Bone marrow (tissue), 2 donors: ENCODE results near the gene MRPL4.
"Not testable (repeated sequence)": the region's sequence is repeated elsewhere in the genome, so short reads cannot be mapped to it uniquely, and the experiment has no call there.

Experiments
- DNase-seq, 2 donors: peaks; one replicate each; lab custom pipeline; 2025; lab: John Stamatoyannopoulos, UW

MRPL4 gene

DNA sequence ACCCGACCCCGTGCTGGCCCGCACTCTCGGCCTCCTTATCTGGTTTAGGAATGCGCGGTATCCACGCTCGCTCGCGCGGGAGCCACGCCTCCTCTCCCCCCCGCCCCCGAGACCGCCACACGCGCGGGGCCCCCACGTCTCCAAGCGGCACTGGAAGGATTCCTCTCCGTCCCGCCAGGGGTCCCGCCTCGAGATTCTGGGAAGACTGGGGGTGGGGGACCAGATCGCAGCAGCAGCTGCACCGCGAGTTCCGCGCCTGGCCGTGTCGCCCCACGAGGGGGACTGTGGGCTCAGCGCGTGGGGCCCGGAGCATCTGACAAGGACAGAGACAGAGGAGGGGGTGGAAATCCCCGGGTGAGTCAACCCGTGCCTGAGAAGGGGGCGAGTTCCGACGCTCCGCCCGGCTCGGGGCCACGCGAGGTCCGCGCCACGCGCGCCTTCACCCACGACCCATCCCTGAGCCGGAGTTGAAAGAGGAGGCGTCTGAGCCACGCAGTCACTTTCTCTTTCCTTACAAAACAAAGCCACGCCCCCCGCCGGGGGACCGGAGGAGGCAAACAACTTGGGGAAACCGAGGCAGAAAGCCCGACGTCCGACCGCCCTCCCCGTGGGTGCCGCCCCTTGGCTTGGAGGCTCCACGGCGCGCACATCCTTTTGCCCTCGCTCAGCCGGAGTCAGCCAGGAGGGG lies 21.7 kb upstream of the MRPL4 start:
- no peak for DNase-seq

DNA sequence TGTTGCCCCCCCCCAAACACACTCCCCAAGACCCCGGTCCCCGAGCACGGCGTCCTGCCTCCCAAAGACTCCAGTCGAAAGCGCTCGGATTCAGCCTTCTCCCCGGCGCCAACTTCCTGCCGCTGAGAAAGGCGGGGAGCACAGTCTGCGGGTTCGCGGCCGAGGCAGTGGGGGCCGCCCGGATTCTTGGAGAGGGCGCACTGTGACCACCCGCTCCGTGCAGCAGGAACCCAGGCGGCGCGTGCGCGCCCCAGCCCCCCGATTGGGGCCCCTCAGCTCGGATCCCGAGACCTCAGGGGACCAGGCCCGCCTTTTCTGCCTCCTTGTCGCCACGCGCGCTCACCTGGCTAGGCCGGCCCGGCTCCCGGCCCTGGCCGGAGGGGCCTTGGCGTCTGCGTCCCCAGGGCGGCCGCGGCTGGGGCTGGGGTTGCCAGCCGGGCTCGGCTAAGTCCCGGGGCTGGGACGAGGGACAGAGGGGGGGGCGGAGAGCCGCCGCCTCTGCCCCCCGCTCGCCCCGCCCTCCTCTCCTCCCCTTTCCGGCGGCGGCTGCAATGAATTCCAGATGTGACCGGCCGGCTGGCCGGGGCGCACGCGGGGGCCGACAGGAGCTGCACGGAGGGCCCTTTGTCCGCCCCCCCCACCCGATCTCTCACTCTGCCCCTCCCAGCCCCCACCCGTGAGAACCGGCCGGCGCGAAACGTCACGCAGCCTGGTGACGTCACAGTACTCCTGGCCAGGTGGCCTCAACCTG lies 21.0 kb upstream of the MRPL4 start, which contains the start of gene S1PR2:
Gene S1PR2, minus strand, starts transcription at position 471 of the 751 bp plus-strand sequence. CDS start 6,426 bp downstream, outside the sequence.
- DNase-seq, result peak in 1 of 2 donors; percentile 40

DNA sequence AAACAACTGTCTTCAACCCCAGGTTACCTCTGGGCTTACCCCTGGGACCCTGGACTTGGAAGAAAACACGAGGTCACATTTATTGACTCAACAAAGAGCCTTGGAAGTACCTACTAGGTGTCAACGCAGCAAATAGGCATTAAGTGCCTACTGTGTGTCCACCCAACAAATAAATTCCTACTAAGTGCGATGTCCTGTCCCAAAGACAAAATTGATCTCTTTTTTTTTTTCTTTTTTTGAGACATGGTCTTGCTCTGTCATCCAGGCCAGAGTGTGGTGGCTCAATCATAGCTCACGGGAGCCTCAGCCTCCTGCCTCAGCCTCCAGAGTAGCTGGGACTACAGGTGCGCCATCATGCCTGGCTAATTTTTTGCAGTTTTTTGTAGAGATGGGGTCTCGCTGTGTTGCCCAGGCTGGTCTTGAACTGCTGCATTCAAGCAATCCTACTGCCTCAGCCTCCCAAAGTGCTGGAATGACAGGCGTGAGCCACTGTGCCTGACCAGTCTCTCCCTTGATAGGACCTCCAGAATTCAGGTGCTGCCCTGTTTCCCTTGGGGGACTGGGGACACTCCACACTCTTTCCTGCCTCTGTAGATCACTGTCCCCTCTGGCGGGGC lies 20.3 kb upstream of the MRPL4 start:
- no peak for DNase-seq

DNA sequence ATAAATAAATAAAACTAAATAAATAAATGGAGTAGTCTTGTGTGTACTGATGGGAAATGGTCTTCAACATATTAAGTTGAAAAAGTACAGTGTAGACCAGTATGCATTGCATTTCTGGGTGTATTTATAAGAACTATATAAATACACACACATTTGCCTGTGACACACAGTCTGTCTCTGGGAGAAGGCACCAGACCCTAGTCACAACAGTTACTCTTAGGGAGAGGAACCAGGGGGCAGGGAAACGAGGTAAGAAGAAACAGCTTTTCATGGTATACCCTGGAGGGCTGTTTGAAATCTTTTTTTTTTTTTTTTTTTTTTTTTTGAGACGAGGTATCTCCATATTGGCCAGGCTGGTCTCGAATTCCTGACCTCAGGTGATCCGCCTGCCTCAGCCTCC lies 18.1 kb upstream of the MRPL4 start:
- no peak for DNase-seq

DNA sequence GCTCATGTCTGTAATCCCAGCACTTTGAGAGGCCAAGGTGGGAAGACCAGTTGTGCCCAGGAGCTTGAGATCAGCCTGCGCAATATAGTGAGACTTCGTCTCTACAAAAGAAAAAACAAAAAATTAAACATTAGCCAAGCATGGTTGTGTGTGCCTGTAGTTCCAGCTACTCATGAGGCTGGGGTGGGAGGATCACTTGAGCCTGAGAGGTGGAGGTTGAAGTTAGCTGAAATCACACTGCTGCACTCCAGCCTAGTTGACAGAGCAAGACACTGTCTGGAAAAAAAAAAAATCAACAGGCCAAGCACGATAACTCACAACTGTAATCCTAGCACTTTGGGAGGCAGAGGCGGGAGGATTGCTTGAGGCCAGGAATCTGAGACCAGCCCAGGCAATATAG lies 17.0 kb upstream of the MRPL4 start:
- no peak for DNase-seq

DNA sequence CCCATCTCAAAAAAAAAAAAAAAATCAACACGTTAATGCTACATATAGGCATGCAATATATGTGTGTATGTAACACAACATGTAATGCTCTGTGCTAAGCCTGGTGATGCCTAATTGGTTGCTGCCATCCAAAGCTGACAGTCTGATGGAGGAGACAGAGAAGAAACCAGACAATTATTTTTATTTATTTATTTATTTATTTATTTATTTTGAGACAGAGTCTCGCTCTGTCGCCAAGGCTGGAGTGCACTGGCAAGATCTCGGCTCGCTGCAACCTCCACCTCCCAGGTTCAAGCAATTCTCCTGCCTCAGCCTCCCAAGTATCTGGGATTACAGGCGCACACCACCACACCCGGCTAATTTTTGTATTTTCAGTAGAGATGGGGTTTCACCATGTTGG lies 16.6 kb upstream of the MRPL4 start:
- DNase-seq, result not testable (repeated sequence)

DNA sequence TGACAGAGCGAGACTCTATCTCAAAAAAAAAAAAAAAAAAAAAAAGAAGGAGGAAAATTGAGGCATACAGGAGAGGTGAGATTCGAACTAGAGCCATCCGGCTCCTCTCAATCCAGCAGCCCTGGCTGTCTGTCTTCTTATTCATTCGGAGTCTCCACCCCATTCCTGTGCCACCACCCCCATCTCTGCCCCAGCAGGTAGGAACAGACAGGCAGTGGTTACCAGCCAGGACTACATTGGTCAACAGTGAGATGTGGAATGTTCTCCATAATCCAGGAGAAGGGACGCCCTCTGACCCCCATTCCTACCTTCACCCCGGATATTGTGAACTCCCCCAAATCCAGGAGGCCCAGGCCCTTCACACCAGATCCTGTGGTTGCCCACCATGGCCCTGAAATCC lies 14.3 kb upstream of the MRPL4 start:
- DNase-seq, result no peak

DNA sequence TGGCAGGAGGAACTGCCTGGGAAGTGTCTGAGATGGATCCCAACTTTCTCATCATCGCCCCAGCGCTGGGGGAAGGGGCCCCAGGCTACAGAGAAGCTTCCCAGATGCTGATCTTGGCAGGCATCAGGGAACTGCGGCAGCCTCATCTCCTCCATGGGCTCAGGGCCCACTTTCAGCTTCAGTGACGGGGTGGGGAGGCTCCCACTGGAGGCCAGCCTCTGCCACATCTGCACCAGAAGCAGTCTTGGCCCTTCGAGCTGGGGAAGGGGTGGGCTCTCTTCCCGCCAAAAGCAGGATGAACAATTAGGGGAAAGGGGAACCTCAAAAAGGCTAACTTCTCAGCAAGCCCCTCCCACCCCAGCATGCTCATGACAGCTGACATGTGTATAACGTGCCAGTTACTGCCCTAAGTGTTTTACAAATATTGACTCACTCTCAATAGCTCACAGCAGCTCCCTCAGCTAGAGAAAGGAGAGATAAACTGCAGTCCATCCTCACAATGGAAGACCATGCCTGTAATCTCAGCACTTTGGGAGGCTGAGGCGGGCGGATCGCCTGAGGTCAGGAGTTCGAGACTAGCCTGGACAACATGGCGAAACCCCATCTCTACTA lies 13.7 kb upstream of the MRPL4 start:
- DNase-seq, result no peak

DNA sequence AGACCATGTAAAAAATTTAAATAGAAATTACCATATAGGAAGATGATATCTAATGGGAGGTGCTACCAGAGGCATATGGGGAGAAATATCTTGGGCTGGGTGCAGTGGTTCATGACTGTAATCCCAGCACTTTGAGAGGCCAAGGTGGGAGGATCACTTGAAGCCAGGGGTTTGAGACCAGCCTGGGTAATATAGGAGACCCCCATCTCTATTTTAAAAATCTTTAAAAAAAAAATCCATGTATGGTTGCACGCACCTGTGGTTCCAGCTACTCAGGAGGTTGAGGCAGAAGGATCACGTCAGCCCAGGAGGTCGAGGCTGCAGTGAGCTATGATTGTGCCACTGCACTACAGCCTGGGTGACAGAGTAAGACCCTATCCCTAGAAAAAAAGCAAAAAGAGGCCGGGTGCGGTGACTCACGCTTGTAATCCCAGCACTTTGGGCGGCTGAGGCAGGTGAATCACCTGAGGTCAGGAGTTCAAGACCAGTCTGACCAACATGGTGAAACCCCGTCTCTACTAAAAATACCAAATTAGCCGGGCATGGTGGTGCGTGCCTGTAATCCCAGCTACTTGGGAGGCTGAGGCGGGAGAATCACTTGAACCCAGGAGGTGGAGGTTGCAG lies 10.1 kb upstream of the MRPL4 start:
- not testable (repeated sequence) for DNase-seq

DNA sequence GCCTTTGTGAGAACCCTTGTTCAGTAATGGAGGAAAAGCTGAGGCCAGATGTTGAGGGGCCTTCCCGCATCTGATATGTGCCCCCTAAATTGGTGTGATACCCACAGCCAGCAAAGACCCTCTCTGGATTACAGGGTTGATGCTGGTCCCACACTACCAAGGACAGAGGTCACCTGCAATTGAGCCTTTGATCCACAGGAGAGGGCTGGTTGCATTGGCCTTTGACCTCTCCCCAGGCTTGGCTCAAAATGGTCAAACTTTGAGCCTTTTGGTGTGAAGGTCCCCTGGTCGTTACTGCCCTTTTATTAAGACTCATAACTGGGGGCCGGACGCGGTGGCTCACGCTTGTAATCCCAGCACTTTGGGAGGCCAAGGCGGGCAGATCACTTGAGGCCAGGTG lies 8.4 kb upstream of the MRPL4 start:
- no peak for DNase-seq

DNA sequence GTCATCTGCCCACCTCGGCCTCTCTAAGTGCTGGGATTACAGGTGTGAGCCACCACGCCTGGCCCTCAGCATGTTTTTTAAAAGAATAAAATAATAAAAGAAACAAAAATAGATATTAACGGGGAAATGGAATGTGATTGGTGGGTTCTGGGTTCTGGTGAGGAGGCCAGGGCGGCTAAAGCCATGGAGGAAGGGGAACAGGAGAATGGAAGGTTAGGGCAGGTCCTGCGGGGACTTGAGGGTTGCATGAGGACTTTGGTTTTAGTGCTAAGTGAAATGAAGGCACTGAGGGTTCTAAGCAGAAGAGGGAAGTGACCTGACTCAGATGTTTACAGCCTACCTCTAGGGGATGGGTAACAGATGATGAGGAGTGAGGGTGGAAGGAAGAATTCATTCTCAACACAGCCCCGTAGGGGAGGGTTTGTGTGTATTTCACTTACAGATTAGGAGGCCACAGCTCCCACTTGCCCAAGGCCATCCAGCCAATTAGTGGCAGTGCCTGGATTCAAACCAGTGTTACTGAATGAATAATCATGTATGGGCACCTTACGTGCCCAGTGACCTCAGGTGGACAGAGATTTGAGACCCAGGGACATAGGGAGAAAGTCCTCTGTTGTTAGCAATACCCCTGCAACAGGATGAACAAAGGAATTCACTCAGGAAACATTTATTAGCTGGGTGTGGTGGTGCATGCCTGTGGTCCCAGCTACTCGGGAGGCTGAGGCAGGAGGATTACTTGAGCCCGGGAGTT lies 6.7 kb upstream of the MRPL4 start:
- DNase-seq, result no peak

DNA sequence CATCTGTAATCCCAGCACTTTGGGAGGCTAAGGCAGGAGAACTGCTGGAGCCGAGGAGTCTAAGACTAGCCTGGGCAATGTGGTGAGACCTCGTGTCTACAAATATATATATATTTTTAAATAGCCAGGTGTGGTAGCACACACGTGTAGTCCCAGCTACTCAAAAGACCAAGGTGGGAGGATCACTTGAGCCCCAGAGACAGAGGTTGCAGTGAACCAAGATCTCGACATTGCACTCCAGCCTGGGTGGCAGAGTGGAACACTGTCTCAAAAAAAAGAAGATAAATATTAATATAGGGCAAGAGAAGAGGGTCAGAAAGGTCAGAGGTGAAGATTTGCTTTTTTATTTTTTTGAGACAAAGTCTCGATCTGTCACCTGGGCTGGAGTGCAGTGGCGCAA lies 5.5 kb upstream of the MRPL4 start:
- DNase-seq, result no peak

DNA sequence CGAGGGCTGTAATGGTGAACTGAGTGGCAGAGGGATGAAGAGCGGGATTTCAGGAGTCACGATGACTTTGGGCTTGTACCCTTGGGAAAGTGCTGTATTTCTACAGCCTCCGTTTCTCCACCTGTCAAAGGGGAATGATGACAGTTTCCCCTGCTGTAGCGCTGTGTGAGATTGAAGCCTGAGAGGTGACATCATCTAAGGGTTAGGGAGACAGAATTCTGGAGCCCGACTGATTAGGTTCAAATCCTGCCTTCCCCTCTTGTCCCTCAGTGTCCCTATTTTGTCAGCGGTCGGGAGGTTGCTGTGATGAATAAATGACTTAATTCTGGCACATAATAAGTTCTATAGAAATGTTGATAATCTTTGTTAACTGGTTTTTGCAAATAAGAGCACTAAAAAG lies 693 bp downstream of the MRPL4 start:
- DNase-seq, result no peak

DNA sequence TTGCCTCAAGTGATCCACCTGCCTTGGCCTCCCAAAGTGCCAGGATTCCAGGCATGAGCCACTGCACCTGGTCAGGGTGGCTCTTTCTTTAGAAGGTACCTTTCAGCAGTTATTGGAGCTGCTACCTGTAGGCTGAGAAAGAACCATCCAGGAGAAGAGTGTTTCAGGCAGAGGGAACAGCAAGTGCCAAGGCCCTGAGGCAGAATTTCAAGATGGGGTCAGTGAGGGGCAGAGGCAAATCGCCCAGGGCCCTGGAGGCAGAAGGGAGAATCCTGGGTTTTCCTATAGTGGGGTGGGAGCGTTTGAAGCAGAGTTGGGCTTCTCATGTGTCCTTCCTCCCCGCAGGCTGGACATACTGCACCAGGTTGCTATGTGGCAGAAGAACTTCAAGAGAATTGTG lies 2.2 kb downstream of the MRPL4 start:
- DNase-seq, result no peak

DNA sequence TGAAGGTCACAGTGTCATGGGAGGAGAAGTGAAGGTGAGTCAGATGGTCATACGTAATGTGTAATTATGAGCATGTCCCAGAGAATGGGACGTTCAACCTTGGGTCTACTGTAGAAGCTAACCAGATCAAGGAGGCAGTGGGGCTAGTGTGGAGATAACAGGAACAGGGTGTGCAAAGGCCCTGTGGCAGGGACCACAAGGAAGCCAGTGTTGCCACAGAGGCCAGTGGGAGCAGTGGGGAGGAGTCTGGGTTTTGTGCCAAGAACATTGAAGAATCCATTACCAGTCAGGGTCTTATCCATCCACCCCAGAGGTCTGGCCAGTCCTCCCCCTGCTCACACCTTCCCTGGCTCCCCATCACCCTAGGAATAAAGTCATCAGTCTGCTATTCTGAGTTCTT lies 3.3 kb downstream of the MRPL4 start:
- DNase-seq, result no peak

DNA sequence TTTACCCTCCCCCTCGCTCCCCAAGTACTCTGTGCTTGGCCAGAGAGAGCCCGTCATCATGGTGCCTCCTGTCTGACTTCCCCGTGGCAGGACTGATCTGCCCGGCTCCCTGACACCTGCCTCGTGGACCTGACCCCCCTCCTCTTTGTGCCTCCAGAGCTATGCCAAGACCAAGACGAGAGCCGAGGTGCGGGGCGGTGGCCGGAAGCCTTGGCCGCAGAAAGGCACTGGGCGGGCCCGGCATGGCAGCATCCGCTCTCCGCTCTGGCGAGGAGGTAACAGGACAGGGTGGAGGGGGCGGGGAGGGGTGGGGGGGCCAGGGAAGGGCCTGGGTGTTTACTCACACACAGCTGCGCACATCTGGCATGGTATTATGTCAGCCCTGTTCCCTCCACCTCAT lies 4.5 kb downstream of the MRPL4 start:
- DNase-seq, result no peak

DNA sequence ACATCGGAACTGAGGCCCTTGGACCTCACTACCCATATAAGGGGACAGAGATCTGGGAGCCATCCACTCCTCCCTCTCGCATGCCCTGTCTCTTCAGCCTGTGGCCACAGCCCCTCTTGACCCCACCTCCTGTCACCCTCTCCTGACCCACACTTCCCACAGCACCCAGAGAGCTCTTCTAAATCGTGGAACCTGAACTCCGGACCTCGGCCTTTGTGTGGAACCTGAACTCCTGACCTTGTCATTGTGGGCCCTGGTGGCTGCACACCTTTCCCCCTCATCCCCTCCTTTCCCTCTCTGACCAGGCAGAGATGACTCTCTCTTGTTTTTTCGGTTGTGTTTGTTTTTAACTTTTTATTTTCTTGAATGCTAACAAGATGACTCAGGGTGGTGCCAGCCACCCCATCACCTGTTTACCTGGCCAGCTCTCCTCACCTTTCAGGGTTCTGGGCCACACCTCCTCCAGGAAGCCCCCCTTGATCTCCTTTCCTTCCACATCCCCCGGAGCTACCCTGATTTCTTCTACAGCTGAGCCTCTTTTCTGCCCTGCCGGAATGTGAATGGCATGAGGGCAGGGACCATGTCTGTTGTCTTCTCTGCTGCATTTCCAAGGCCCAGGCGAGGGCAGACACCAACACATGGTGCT lies 5.1 kb downstream of the MRPL4 start:
- DNase-seq, result no peak

DNA sequence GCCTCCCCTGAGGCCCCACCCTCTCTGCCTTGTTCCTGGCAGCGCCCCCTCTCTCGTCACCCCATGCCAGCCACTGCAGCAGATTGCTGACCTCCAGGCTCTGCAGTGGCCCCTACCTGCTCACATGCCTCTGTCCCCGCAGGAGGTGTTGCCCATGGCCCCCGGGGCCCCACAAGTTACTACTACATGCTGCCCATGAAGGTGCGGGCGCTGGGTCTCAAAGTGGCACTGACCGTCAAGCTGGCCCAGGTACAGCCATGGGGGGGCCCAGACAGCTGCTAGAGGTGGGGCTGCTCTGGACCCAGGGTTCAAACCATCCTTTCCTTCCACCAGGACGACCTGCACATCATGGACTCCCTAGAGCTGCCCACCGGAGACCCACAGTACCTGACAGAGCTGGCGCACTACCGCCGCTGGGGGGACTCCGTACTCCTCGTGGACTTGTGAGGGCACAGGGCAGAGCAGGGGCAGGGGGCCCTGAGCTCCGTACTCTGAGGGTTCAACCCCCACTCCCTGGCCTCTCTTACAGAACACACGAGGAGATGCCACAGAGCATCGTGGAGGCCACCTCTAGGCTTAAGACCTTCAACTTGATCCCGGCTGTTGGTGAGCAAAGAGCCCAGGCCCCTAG lies 6.2 kb downstream of the MRPL4 start:
- no peak for DNase-seq

DNA sequence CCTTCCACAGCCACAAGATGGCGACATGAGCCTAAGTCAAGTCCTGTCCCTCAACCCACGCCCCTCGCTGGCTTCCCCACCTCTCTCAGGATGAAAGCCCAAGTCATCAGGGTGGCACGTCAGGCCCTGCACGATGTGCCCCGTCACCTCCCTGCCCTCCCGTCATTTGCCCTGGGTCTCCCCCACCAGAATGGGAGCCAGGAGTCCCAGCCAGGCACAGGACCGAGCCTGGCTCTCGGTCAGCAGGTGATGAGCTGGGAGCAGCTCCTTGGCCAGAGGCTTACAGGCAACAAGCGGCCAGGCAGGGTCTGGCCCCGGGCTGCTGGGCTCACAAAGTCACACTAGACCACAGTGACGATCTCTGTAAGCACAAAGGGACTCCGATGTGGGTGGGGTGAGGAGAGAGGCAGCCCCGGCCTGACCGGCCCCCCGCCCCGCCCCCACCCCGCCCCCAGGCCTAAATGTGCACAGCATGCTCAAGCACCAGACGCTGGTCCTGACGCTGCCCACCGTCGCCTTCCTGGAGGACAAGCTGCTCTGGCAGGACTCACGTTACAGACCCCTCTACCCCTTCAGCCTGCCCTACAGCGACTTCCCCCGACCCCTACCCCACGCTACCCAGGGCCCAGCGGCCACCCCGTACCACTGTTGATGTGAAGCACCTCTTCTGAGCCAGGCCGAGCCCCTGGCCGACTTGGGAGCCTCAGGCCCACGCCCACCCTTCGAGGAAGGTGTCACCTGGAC lies 7.3 kb downstream of the MRPL4 start:
- DNase-seq, result peak; percentile 35 to 91

DNA sequence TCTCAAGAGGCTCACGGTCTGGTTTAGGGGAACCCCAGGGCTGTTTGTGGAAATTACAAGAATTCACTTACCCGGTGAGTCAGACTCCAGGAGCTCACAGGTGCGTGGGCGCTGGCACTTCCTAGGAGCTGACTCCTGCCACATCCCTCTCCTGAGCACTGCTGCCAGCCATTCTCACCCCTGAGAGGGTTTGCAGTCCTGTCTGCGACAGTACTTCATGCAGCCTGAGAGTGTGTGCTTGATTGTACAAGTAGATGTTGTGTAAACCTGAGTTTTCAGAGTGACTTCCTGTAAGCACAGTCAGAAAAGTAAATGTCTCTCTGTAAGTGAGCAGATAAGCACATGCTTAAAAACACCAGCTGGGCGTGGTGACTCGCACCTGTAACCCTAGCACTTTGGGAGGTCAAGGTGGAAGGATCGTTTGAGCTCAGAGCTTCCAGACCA lies 8.1 kb downstream of the MRPL4 start:
- no peak for DNase-seq
